Activated CD4-positive, alpha-beta T cell treated with anti-CD3 and anti-CD28 coated beads, Interleukin-2, amount 10 ng/mL, durations not matched to agents 7 days and 5 days (primary cell): ENCODE measurements around the gene PTCH2. TPM values are rescaled to one million over a fixed set of nuclear protein-coding genes. Genes with fewer than 3 reads are reported as not detected.
"Not testable (repeated sequence)": the region's sequence is repeated elsewhere in the genome, so short reads cannot be mapped to it uniquely, and the experiment has no call there.

ENCODE experiments used
- CTCF ChIA-PET: fragments of 350-600 bp; sonication (Branson Sonifier 250); formaldehyde crosslinking; loops from one replicate; lab custom pipeline; 2021; ENCODE audit warnings: antibody characterized with exemption; lab: Charles Lee
- POLR2A ChIA-PET: fragments of 350-600 bp; sonication (Branson Sonifier 250); formaldehyde crosslinking; loops from one replicate; lab custom pipeline; 2021; ENCODE audit warnings: antibody characterized with exemption; lab: Charles Lee
- DNase-seq: peaks from one replicate; pipeline ENCODE4 v3.0.0-alpha.2; 2020
- H3K27ac Mint-ChIP-seq: one replicate; pipeline ENCODE4 v1.8.0; 2021; ENCODE audit warnings: mild to moderate bottlenecking, moderate library complexity, mixed read lengths
- H3K27me3 Mint-ChIP-seq: one replicate; pipeline ENCODE4 v1.8.0; 2021; ENCODE audit warnings: mixed read lengths
- H3K36me3 Mint-ChIP-seq: one replicate; pipeline ENCODE4 v1.8.0; 2021; ENCODE audit warnings: low read depth, mixed read lengths
- H3K4me1 Mint-ChIP-seq: one replicate; pipeline ENCODE4 v1.8.0; 2021; ENCODE audit warnings: mixed read lengths
- H3K4me3 Mint-ChIP-seq: one replicate; pipeline ENCODE4 v1.8.0; 2021; ENCODE audit warnings: mild to moderate bottlenecking, moderate library complexity, mixed read lengths
- H3K9me3 Mint-ChIP-seq: one replicate; pipeline ENCODE4 v1.8.0; 2021; ENCODE audit warnings: mixed read lengths
- total RNA-seq, 2 experiments: library from RNA; stranded (reverse); gene quantifications; one replicate each; pipeline ENCODE4 v1.2.3, GENCODE V29; 2021

The PTCH2 gene
- total RNA-seq, 2 experiments from 2014 or later, result 0.92 to 0.94 TPM

DNA sequence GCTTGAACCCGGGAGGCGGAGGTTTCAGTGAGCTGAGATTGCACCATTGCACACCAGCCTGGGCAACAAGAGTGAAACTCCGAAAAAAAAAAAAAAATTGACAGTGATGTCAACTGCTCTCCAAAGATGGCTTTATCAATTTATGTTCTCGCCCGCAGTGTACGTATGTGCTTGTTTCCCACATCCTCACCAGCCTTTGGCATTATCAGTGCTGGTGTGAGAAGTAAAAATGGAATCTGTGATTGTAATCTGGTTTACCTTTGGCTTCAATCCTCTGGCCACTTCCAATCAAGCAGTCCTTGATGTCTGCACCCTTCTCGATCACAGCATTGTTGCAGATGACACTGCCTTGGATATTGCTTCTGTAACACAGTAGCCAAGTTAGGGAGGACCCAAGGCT, 14.4 kb upstream of the PTCH2 start:
- H3K27me3 Mint-ChIP-seq, result no peaks in the 10 kb centered on the region
- no peak overlapping the region for H3K4me3 Mint-ChIP-seq
- no peaks in the 10 kb centered on the region for H3K9me3 Mint-ChIP-seq
- peaks cover 21% of the 10 kb centered on the region for H3K36me3 Mint-ChIP-seq
- no peak for DNase-seq
- ChIA-PET POLR2A (no interaction called here), CTCF (interaction anchor here (1.2 kb wide), 1 partner anchor 75 kb away, joined by 3 read pairs; no protein-coding TSS in a partner anchor)
- no peak overlapping the region for H3K27ac Mint-ChIP-seq
- H3K4me1 Mint-ChIP-seq, result no peaks in the 10 kb centered on the region

GRCh38 chr1:44855742-44856141, 12.7 kb upstream of the PTCH2 start:
- Mint-ChIP-seq H3K4me1 (no peaks in the 10 kb centered on the region), H3K27me3 (no peaks in the 10 kb centered on the region), H3K9me3 (no peaks in the 10 kb centered on the region), H3K36me3 (peaks cover 21% of the 10 kb centered on the region), H3K4me3 (no peak overlapping the region), H3K27ac (no peak overlapping the region)
- ChIA-PET POLR2A (no interaction called here), CTCF (interaction anchor here (0.6 to 0.7 kb wide), 2 partner anchors 245 to 822 kb away, joined by 3 read pairs; no protein-coding TSS in a partner anchor)
- DNase-seq, result no peak

GRCh38 chr1:44854970-44855369, 11.9 kb upstream of the PTCH2 start:
- no peaks in the 10 kb centered on the region for H3K27me3 Mint-ChIP-seq
- no peaks in the 10 kb centered on the region for H3K9me3 Mint-ChIP-seq
- ChIA-PET CTCF (interaction anchor here (0.6 to 1.2 kb wide), 2 partner anchors 9 to 43 kb away, joined by 4 to 5 read pairs; no protein-coding TSS in a partner anchor), POLR2A (no interaction called here)
- peaks cover 25% of the 10 kb centered on the region for H3K36me3 Mint-ChIP-seq
- H3K4me3 Mint-ChIP-seq, result no peak overlapping the region
- DNase-seq, result no peak
- no peaks in the 10 kb centered on the region for H3K4me1 Mint-ChIP-seq
- H3K27ac Mint-ChIP-seq, result no peak overlapping the region

- Mint-ChIP-seq H3K4me3 (no peak overlapping the region), H3K4me1 (peaks cover 3% of the 10 kb centered on the region), H3K27ac (no peak overlapping the region), H3K9me3 (no peaks in the 10 kb centered on the region), H3K27me3 (no peaks in the 10 kb centered on the region), H3K36me3 (peaks cover 32% of the 10 kb centered on the region)
- no peak for DNase-seq
- ChIA-PET CTCF (no interaction called here), POLR2A (interaction anchor here (0.7 kb wide), 1 partner anchor 440 kb away, joined by 5 read pairs; no protein-coding TSS in a partner anchor)
Measured at GRCh38 chr1:44853201-44853600, 10.1 kb upstream of the PTCH2 start.

DNA sequence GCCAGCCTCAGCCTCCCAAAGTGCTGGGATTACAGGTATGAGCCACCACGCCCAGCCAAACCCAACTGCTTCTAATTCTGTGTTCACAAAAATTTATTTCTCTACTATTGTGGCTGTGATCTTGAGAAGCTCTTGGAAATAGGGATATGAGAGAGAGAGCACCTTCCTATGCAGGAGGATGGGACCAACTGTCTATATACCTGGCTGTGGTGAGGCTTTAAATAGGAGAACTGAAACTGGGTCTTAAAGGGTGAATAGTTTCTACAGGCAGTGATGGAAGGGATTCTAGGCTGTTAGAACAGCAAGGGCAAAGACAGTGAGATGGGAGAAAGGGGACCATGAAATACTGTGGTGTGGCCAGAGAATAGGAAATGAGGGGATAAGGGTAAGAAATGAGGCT, 8.3 kb upstream of the PTCH2 start:
- peaks cover 26% of the 10 kb centered on the region for H3K36me3 Mint-ChIP-seq

DNA sequence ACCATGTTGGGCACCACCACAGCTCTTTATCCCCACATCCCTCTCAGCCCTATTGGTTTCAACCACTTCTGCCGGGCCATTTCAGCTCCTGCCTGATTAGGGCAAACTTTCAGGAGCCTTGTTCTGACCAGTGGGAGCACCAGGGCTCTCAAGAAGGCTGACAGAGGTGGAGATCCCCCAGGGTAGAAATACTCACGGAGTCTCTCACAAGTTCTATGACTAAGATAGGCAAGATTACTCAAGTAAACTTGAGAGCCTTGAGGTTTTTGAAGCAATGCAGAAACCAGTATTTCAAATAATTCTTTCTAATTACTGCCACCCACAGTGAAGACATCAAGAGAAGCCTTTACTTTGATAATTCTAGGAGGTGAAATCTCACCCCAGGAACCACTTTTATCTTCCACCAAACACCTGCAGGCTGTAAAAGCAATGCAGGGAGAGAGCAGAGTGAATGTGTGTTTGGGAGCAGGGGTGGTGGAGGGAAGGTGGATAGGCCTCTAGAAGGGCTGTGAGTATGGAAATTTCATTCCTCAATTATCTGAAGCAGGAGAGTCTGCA, 6.6 kb upstream of the PTCH2 start:
- Mint-ChIP-seq H3K27ac (no peak overlapping the region), H3K9me3 (no peaks in the 10 kb centered on the region), H3K4me1 (peaks cover 3% of the 10 kb centered on the region), H3K36me3 (peaks cover 23% of the 10 kb centered on the region), H3K27me3 (peaks cover 1% of the 10 kb centered on the region), H3K4me3 (no peak overlapping the region)
- CTCF ChIA-PET, result interaction anchor here (1.0 kb wide), 1 partner anchor 32 kb away, joined by 3 read pairs; no protein-coding TSS in a partner anchor
- no peak for DNase-seq
- POLR2A ChIA-PET, result no interaction called here

More for the DNA sequence above, 8.3 kb upstream of the PTCH2 start:
- no peak for DNase-seq
- H3K4me3 Mint-ChIP-seq, result no peak overlapping the region
- POLR2A ChIA-PET, result no interaction called here
- no peaks in the 10 kb centered on the region for H3K27me3 Mint-ChIP-seq
- CTCF ChIA-PET, result no interaction called here
- no peaks in the 10 kb centered on the region for H3K9me3 Mint-ChIP-seq
- H3K27ac Mint-ChIP-seq, result no peak overlapping the region
- peaks cover 3% of the 10 kb centered on the region for H3K4me1 Mint-ChIP-seq

DNA sequence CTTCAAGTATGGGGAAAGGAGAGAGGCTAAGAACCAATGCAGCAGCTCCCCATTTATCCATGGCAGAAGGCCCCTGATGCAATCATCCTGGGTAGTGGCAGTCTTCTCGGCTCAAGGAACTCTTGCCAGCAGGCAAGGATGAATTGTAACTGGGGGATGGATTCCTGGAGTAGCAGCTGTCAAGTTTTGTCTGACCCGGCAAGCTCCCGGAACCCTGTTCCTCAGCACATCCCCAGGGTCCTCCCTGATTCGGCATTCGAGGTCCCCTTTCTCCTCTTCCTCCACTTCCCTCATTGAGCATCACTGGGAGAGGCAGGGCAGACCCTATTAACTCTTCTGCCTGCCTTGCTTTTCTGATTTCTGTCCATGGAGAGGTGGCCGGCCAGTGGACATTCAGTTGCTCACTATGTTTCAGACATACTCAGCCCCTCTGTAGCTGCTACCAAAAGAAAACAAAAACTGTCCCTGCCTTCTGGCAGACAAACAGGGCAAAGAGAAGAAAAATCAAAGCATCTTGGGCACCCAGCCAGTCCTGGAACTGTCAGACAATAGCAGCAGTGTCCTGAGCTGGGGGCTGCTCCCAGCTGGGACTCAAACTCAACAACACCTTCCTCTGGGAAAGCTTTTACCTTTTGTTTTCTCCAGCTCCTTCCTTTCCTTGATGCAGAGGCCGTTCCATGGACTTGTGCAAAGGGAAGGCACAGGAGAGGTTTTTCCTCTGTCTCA, 5.6 kb upstream of the PTCH2 start:
- ChIA-PET CTCF (interaction anchor here (1.0 to 1.2 kb wide), 2 partner anchors 19 to 33 kb away, joined by 3 read pairs; no protein-coding TSS in a partner anchor), POLR2A (no interaction called here)
- no peak overlapping the region for H3K27ac Mint-ChIP-seq
- peaks cover 9% of the 10 kb centered on the region for H3K27me3 Mint-ChIP-seq
- no peak for DNase-seq
- no peaks in the 10 kb centered on the region for H3K9me3 Mint-ChIP-seq
- H3K4me1 Mint-ChIP-seq, result peaks cover 3% of the 10 kb centered on the region
- peaks cover 24% of the 10 kb centered on the region for H3K36me3 Mint-ChIP-seq
- H3K4me3 Mint-ChIP-seq, result no peak overlapping the region

- H3K27ac Mint-ChIP-seq, result no peak overlapping the region
- peaks cover 22% of the 10 kb centered on the region for H3K36me3 Mint-ChIP-seq
- DNase-seq, result no peak
- H3K4me1 Mint-ChIP-seq, result peaks cover 3% of the 10 kb centered on the region
- H3K27me3 Mint-ChIP-seq, result peaks cover 9% of the 10 kb centered on the region
- H3K4me3 Mint-ChIP-seq, result no peak overlapping the region
- H3K9me3 Mint-ChIP-seq, result no peaks in the 10 kb centered on the region
- ChIA-PET CTCF (no interaction called here), POLR2A (no interaction called here)
Measured at GRCh38 chr1:44847845-44848244, 4.8 kb upstream of the PTCH2 start.

DNA sequence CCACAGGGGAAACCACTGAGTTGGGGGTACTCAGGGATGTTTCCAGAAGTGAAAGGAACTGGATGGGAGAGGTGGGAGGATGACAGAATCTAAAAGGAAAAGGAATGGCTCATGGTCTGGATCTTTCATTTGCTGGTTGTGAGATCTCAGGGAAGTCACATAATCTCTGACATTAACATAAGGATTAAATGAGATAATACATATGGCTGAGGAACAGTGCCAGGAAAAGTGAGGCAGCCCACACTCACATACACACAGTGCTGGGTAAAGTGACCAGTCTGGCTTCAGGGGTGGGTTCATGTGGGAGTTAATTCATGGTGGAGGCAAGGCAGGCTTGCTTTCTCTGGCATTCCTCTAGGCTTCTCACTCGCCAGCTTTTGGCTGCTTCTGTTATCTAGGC, 3.9 kb upstream of the PTCH2 start:
- Mint-ChIP-seq H3K4me1 (peaks cover 7% of the 10 kb centered on the region), H3K27ac (no peak overlapping the region), H3K36me3 (peaks cover 22% of the 10 kb centered on the region), H3K4me3 (no peak overlapping the region), H3K9me3 (no peaks in the 10 kb centered on the region), H3K27me3 (peaks cover 13% of the 10 kb centered on the region)
- POLR2A ChIA-PET, result no interaction called here
- CTCF ChIA-PET, result no interaction called here
- no peak for DNase-seq

DNA sequence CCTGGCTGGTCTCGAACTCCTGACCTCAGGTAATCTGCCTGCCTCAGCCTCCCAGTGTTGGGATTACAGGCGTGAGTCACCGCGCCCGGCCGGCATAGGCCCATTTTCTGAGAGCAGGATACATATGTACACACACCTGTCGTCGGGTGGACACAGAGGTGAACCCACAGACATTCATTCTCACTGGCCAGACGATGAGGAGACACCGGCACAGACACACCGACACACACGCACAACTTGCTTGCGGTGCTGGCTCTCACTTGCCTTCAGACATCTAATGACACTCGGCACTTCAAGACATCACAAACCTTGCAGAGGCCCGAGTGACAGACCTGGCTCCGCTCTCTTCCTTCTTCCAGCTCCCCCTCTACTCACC, 579 bp downstream of the PTCH2 start:
- H3K27me3 Mint-ChIP-seq, result peaks cover 23% of the 10 kb centered on the region
- POLR2A ChIA-PET, result no interaction called here
- H3K36me3 Mint-ChIP-seq, result peaks cover 11% of the 10 kb centered on the region

DNA sequence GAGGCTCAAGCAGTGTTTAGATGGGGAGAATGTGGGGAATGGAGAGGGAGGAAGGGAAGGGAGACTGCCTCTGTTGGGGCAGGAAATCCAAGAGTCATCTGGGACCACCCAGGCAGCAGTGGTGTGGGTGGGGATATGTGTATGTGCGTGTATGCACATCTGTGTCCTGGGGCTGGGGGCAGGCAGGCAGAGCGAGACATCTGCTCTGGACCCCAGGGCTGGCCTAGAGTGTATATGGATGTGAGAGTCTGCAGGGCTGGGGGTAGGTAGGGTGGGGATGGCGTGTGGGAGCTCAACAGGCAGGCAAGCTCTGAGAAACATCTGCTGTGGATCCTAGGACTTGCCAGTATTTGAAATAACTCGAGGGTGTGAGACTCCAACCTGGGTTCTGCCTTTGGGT, 3.5 kb downstream of the PTCH2 start:
- H3K9me3 Mint-ChIP-seq, result no peaks in the 10 kb centered on the region
- H3K4me3 Mint-ChIP-seq, result no peak overlapping the region
- DNase-seq, result no peak
- H3K36me3 Mint-ChIP-seq, result peaks cover 4% of the 10 kb centered on the region
- H3K27ac Mint-ChIP-seq, result no peak overlapping the region
- ChIA-PET POLR2A (no interaction called here), CTCF (interaction anchor here (0.6 to 1.3 kb wide), 2 partner anchors 16 to 186 kb away, joined by 3 to 5 read pairs; no protein-coding TSS in a partner anchor)
- H3K4me1 Mint-ChIP-seq, result peaks cover 14% of the 10 kb centered on the region
- peaks cover 21% of the 10 kb centered on the region for H3K27me3 Mint-ChIP-seq

More for the DNA sequence above, 579 bp downstream of the PTCH2 start:
- no peak for DNase-seq
- H3K9me3 Mint-ChIP-seq, result no peaks in the 10 kb centered on the region
- CTCF ChIA-PET, result no interaction called here
- H3K4me1 Mint-ChIP-seq, result peaks cover 4% of the 10 kb centered on the region
- H3K4me3 Mint-ChIP-seq, result no peak overlapping the region
- no peak overlapping the region for H3K27ac Mint-ChIP-seq

GRCh38 chr1:44838294-44838693, 4.8 kb downstream of the PTCH2 start:
- H3K27ac Mint-ChIP-seq, DNase-seq, H3K9me3 Mint-ChIP-seq, H3K4me3 Mint-ChIP-seq, H3K36me3 Mint-ChIP-seq, POLR2A ChIA-PET: not testable (repeated sequence)
- CTCF ChIA-PET, result interaction anchor here (0.6 to 1.5 kb wide), 3 partner anchors 11 to 652 kb away, joined by 3 to 6 read pairs (median 4); partner anchors contain the start of gene TESK2
- Mint-ChIP-seq H3K27me3 (peaks cover 14% of the 10 kb centered on the region), H3K4me1 (peaks cover 14% of the 10 kb centered on the region)
